NB4 (cell line): ENCODE measurements around the gene ABCG1.

Experiments used
- POLR2A ChIP-seq: IDR thresholded peaks from 2 replicates; pipeline ENCODE4 v1.6.1; 2011; ENCODE audit warnings: mild to moderate bottlenecking; ENCODE audit not compliant: insufficient read length; ENCODE audit errors: extremely low read depth
- TF ChIP-seq, protein P1 (sequence below): IDR thresholded peaks from one replicate; pipeline ENCODE4 v1.5.1; 2012; ENCODE audit warnings: low read depth, low read length

DNA sequence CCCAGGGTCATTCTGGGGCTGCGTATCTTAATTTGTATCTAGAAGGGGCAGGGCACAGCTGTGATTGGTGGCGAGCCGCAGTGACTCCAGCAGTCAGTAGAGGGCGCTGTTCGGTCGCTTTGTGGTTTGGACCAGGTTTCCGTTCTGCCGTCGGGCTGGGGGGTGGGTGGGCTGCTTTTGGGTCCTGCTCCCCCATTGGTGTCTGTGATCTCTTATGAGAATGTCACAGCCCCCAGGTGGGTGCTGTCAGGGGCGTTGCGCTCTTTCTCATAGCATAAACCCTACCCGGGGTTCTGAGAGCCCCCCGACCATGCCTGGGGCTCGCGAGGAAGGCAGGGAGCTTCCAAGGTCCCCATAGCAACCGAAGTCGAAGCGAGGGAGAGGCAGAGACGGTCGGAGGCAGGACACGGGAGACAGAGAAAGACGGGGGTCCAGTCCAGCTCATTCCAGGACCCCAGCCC, 90.8 kb downstream of the ABCG1 start:
- TF ChIP-seq, protein P1, sequence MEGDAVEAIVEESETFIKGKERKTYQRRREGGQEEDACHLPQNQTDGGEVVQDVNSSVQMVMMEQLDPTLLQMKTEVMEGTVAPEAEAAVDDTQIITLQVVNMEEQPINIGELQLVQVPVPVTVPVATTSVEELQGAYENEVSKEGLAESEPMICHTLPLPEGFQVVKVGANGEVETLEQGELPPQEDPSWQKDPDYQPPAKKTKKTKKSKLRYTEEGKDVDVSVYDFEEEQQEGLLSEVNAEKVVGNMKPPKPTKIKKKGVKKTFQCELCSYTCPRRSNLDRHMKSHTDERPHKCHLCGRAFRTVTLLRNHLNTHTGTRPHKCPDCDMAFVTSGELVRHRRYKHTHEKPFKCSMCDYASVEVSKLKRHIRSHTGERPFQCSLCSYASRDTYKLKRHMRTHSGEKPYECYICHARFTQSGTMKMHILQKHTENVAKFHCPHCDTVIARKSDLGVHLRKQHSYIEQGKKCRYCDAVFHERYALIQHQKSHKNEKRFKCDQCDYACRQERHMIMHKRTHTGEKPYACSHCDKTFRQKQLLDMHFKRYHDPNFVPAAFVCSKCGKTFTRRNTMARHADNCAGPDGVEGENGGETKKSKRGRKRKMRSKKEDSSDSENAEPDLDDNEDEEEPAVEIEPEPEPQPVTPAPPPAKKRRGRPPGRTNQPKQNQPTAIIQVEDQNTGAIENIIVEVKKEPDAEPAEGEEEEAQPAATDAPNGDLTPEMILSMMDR: peak; percentile 63
- TF ChIP-seq POLR2A: no peak
